Retinal pigment epithelial cell (primary cell): Measurements from ENCODE around the gene BLACAT1.
"Not testable (repeated sequence)": the region's sequence is repeated elsewhere in the genome, so short reads cannot be mapped to it uniquely, and the experiment has no call there.

ENCODE experiments used
- DNase-seq: peaks from one replicate; pipeline ENCODE4 v3.0.0-alpha.2; 2010; ENCODE audit warnings: low read depth
- H3K4me3 ChIP-seq: 2 replicates; pipeline ENCODE4 v1.5.1; 2011; ENCODE audit warnings: mild to moderate bottlenecking, low read length, control low read depth, moderate library complexity
- CTCF ChIP-seq: conservative IDR thresholded peaks from 2 replicates; pipeline ENCODE4 v1.5.1; 2011; ENCODE audit warnings: low read depth, low read length, control low read depth, inconsistent platforms

Gene BLACAT1

DNA sequence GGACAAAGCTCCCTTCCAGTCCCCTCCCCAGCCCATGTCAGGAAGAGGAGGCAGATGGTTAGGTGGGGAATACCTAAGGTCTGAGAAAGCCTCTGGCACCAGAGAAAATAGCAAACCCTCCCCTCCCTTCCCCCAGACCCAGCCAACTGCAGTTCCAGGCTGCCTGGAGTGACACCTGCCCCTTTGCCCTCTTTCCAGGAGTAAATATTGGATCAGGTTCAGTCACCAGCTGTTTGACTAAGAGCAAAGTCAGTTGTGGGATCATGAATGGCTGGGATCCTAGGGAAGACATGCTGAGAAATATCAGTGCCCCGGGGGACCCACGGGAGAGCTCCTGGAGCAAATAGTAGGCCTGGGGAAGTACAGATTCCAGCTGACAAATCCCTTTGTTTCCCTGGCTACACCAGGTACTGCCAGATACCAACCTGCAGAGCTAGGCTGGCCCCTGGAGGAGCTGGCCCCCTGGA lies 36.4 kb upstream of the BLACAT1 start:
- no peak overlapping the region for H3K4me3 ChIP-seq
- TF ChIP-seq CTCF, result no peak
- DNase-seq, result no peak

DNA sequence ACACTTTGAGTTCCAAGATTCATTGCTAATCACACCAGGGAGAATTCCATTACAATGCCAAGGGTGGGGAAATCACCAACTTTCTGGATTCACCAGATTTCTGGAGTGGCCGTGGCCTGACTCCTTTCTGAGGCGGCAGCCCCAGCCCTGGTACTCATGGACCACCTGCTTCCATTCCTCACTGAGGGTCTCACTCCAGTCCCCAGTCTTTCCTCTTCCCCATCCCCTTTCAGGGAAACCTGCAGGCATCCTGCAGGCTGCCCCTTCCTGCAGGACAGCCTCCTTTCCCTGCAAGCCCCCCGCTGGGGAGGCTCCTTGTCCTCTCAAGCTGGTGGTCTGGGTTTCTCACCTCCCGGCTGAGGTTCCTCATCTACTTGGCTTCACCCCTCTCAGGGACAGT lies 35.9 kb upstream of the BLACAT1 start:
- no peak overlapping the region for H3K4me3 ChIP-seq
- DNase-seq, result no peak

DNA sequence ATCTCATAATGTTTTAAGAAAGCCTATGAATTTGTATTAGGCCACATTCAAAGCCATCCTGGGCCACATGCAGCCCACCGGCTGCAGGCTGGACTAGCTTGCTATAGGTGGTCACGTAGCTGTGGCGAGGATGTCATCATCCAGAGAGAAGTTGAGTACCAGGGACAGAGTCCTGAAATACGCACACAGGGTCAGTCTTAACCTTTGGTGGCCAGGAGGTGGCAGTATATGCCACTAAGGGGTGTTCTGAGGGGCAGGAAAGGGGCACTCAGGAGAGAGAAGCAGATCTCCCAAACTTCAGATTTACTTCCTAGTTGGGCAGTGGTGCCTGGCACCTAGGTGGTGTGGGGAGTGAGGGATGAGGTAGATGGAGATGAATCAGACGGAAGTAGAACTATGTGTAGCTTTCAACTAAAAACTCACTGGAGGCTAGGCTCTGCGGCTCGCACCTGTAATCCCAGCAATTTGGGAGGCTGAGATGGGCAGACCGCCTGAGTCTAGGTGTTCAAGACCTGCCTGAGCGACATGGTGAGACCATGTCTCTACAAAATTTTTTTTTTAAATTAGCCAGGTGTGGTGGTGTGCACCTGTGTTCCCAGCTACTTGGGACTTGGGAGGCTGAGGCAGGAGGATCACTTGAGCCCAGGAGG lies 32.4 kb upstream of the BLACAT1 start:
- peak; percentile 91 for TF ChIP-seq CTCF
- no peak overlapping the region for H3K4me3 ChIP-seq
- DNase-seq, result no peak

More for the DNA sequence above, 35.9 kb upstream of the BLACAT1 start:
- TF ChIP-seq CTCF, result no peak

GRCh38 chr1:205486258-205486657 lies 30.4 kb upstream of the BLACAT1 start:
- TF ChIP-seq CTCF, result no peak

DNA sequence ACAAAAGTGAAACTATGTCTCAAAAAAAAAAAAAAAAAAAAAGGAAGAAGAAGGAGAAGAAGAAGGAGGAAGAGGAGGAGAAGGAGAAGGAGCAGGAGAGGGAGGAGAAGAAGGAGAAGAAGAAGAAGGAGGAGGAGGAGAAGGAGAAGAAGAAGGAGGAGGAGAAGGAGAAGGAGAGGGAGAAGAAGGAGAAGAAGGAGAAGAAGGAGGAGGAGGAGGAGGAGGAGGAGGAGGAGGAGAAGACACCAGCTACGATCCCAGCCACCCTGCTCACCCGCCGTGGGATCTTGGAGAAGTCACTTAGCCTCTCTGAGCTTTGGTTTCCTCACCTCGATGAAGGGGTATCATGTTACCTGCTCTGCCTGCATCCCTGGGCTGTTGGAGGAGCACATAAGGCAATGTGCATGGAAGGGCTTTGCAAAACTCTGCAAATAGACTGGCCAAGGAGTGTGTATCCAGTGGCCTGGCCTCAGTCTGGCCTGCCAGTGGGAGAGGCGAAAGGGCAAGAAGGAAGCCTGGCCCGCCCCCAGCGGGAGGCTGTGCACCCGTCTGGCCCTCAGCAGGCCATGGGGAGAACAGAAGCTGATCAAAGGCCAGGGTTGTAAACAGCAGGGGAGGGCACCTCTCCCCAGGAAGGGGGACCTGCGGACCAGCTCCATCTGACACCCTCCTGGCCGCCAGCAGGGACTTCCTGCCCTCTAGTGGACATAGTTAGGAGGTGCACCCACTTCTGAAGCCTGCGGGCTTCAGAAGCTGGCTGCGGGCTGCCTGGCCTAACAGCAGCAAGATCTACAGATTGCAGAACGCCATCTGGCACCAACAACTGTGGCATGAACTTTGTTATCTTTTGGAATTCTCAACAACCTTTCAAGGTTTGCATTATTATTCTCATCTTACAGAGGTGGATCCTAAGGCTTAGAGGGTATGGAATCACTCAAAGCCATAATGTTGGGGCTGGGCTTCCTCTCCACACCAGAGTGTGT lies 29.4 kb upstream of the BLACAT1 start:
- DNase-seq, result no peak
- H3K4me3 ChIP-seq, result no peak overlapping the region
- peak; percentile 92 for TF ChIP-seq CTCF

More at GRCh38 chr1:205486258-205486657, 30.4 kb upstream of the BLACAT1 start:
- no peak for DNase-seq
- H3K4me3 ChIP-seq, result no peak overlapping the region

GRCh38 chr1:205483372-205483771 lies 27.5 kb upstream of the BLACAT1 start:
- DNase-seq, result no peak
- TF ChIP-seq CTCF, result no peak
- no peak overlapping the region for H3K4me3 ChIP-seq

DNA sequence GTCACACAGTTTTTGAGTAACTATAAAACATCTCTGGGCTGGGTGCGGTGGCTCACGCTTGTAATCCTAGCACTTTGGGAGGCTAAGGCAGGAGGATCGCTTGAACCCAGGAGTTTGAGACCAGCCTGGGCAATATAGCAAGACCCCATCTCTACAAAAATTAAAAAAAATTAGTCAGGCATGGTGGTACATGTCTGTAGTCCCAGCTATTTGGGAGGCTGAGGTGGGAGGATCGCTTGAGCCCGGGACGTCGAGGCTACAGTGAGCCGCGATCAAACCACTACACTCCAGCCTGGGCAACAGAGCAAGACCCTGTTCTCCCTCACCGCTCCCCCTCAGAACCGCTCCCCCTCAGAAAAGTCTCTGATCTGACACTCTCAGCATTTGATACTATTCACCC lies 26.7 kb upstream of the BLACAT1 start:
- DNase-seq, H3K4me3 ChIP-seq: not testable (repeated sequence)
